ENCODE measurements around the gene IL27RA.

IL27RA gene

DNA sequence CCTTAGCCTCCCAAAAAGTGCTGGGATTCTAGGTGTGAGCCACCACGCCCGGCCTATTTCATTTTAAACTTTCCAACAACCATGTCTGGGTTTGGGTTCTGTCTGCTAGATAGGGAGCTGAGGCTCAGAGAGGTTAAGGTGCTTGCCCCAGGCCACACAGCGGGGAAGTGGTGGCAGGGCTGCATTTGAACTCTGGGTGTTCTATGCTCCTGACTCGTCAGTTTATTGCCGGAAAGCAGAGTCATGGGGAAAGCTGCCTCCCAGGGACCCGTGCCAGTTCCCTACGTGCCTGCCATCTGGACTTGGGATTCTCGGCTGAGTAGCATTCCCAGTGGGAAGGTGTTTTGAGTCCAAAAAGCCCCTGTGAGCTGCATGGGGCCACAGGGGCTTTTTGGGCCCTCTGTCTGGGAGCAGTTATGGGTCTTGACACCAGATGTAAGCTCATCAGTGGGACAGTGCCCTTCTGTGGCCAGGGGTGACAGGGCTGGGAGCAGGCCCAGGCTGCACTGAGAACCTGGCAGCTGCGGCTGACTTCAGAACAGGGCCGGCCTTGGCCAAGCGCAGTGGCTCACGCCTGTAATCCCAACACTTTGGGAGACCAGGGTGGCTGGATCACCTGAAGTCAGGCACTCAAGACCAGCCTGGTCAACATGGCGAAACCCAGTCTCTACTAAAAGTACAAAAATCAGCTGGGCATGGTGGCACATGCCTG lies 36.4 kb upstream of the IL27RA start:
- H3K9me3 Mint-ChIP-seq, result peaks cover 6 to 9% of the 10 kb centered on the region in 2 donors
- no peak for DNase-seq
- H3K27ac Mint-ChIP-seq, result peak overlapping the region in 1 of 2 donors; percentile 49
- peaks cover 35% of the 10 kb centered on the region for H3K4me1 Mint-ChIP-seq
- no peaks in the 10 kb centered on the region for H3K27me3 Mint-ChIP-seq
- H3K4me3 Mint-ChIP-seq, result no peak overlapping the region
- ATAC-seq, result no peak

DNA sequence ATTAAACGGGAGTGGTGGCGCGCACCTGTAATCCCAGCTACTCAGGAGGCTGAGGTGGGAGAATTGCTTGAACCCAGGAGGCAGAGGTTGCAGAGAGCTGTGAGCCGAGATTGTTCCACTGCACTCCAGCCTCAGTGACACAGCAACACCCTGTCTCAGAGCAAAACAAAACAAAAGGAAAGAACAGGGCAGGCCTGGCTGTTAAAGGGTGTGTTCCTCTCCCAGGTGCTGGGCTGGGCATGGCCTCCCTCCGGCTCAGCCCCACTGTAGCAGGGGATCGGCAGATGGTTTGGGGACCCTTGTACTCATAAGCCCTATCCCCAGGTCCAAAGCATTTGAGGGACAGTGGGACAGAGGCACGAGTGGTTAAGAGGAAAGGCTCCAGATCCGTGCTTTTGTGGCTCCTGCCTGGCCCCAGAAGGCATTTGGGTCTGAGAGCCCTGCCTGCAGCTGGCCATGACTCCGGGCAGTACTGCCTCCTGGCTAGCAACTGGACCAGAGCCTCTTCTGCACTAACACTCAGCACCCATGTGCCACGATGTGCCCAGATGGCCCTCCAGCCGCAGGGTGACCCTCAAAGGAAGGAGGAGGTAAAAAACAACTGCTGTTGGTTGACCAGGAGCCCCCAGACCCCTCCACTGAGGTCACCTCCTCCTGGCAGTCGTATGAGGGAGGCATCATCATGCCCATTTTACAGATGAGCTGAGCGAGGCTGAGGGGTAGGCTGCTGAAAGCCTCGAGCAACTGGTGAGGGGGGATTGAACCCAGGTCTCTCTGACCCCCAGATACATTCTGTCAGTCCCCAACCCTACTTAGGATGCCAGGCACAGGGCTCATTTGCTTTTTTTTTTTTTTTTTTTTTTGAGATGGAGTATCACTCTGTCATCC lies 35.4 kb upstream of the IL27RA start:
- no peak overlapping the region for H3K27ac Mint-ChIP-seq
- H3K27me3 Mint-ChIP-seq, result no peaks in the 10 kb centered on the region
- ATAC-seq (no peak), DNase-seq (no peak)
- H3K9me3 Mint-ChIP-seq, result peaks cover 6 to 9% of the 10 kb centered on the region in 2 donors
- peaks cover 37% of the 10 kb centered on the region for H3K4me1 Mint-ChIP-seq
- no peak overlapping the region for H3K4me3 Mint-ChIP-seq

DNA sequence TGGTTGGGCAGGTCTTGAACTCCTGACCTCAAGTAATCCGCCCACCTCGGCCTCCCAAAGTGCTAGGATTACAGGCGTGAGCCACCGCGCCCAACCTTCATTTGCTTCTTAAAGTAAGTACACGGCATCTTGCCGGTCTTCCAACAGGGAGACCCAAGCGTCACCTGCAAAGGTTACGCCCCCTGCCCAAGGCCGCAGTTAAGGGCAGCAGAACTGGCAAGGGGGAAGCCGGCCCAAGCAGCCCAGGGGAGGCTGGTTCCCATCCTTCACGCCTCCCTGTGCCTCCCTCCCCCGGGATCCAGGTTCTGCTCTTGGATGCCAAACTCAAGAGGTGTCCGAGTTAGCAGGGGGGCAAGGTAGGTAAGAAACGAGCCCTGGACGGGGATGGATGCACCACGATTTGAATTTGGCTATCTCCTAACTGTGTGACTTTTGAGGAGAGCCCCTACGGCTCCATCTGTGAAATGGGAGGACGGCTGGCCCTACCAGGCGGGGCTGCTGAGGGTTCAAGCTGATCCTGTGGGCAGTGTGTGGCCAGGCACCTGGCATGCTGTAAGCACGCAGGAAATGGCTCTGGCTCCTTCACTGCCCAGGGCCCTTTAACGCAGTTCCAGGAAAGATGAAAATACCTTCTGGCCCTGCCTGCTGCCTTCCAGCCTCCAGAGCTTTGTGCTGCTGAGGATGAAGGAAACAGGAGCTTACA lies 34.5 kb upstream of the IL27RA start:
- no peak overlapping the region for H3K4me3 Mint-ChIP-seq
- peaks cover 37% of the 10 kb centered on the region for H3K4me1 Mint-ChIP-seq
- DNase-seq, result no peak
- no peak for ATAC-seq
- H3K27ac Mint-ChIP-seq, result no peak overlapping the region
- H3K27me3 Mint-ChIP-seq, result no peaks in the 10 kb centered on the region
- H3K9me3 Mint-ChIP-seq, result peaks cover 6 to 9% of the 10 kb centered on the region in 2 donors

DNA sequence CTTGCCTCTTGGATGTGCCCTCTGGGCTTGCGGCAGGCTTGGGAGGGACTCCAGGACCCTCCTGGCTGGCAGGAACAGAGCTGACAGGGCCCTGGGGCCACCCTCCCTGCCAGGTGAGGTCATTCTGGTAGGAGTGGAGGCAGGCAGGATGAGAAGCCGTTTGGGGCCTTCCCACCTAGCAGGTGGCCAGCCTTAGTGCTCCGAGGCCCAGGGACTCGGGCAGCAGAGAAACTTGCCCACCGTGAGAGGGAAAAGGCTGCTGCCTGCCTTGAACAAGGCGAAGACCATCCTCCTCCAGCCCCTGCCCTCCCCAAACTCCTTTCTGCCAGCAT lies 34.0 kb upstream of the IL27RA start:
- Mint-ChIP-seq H3K4me3 (no peak overlapping the region), H3K27me3 (no peaks in the 10 kb centered on the region), H3K27ac (no peak overlapping the region), H3K4me1 (peaks cover 37% of the 10 kb centered on the region), H3K9me3 (peaks cover 6 to 9% of the 10 kb centered on the region in 2 donors)
- ATAC-seq (no peak), DNase-seq (no peak)

DNA sequence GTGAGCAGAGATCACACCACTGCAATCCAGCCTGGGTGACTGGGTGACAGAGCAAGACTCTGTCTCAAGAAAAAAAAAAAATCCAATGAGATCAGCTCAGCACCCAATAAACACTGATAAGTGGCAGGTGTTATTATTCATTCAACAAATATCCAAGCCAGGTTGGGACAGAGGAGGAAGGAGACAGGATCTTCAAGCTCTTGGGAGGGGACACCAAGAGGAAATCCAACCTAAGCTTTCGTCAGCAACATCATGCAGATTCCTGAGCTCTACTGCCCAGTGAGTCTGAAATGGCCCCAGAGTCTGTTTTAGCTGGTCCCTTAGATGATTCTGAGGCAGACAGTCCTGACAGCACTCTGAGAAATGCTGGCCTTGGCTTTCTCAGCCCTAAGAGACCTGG lies 33.1 kb upstream of the IL27RA start:
- peaks cover 6 to 9% of the 10 kb centered on the region in 2 donors for H3K9me3 Mint-ChIP-seq
- peak overlapping the region in 1 of 2 donors; percentile 46 for H3K27ac Mint-ChIP-seq
- no peak overlapping the region for H3K4me3 Mint-ChIP-seq
- DNase-seq (no peak), ATAC-seq (no peak)
- peaks cover 40% of the 10 kb centered on the region for H3K4me1 Mint-ChIP-seq
- no peaks in the 10 kb centered on the region for H3K27me3 Mint-ChIP-seq

DNA sequence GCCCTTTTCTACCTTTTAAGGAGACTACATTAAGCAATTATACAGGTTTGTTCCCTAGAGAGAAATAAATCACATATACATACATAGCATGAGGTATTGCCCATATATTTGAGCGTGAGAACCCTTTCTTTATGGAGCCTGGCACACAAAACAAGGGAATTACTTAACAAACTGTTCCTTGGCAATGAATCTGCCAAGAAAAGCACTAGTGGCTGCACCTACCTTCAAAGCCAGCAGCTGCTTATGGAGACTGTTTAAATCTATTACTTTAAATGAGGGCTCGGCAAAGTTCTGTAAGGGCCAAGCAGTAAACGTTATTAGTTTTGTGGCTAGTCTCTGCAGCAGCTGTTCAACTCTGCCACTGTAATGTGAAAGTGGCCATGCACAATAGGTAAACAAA lies 32.5 kb upstream of the IL27RA start:
- DNase-seq, result no peak
- H3K4me3 Mint-ChIP-seq, result no peak overlapping the region
- H3K27me3 Mint-ChIP-seq, result no peaks in the 10 kb centered on the region
- H3K9me3 Mint-ChIP-seq, result peaks cover 6 to 9% of the 10 kb centered on the region in 2 donors
- ATAC-seq, result no peak
- H3K4me1 Mint-ChIP-seq, result peaks cover 41% of the 10 kb centered on the region
- H3K27ac Mint-ChIP-seq, result no peak overlapping the region

DNA sequence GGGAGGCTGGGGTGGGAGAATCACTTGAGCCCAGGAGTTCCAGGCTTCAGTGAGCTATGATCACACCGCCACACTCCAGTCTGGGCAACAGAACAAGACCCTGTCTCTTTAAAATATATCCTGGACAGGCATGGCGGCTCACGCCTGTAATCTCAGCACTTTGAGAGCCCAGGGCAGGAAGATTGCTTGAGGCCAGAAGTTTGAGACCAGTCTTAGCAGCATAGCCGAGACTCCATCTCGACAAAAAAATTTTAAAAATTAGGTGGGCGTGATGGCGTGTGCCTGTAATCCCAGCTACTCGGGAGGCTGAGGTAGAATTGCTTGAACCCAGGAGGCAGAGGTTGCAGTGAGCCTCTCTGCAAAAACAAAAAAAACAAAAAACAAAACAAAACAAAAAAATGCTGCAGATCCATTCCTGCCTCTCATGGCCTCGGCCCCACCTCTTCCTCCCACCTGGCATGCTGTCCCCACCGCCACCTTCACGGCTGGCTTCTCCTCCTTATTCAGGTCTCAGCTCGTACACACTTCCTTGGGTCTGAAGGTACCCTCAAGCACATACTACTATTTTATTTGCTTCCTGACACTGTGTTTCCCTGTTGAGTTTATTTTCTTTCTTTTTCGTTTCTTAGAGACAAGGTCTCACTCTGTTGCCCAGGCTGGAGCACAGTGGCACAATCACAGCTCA lies 30.7 kb upstream of the IL27RA start:
- Mint-ChIP-seq H3K9me3 (peaks cover 6 to 9% of the 10 kb centered on the region in 2 donors), H3K27me3 (no peaks in the 10 kb centered on the region), H3K27ac (peak overlapping the region; percentile 88 to 92), H3K4me1 (peaks cover 51% of the 10 kb centered on the region), H3K4me3 (peak overlapping the region; percentile 57 to 59)
- no peak for ATAC-seq
- DNase-seq, result no peak

DNA sequence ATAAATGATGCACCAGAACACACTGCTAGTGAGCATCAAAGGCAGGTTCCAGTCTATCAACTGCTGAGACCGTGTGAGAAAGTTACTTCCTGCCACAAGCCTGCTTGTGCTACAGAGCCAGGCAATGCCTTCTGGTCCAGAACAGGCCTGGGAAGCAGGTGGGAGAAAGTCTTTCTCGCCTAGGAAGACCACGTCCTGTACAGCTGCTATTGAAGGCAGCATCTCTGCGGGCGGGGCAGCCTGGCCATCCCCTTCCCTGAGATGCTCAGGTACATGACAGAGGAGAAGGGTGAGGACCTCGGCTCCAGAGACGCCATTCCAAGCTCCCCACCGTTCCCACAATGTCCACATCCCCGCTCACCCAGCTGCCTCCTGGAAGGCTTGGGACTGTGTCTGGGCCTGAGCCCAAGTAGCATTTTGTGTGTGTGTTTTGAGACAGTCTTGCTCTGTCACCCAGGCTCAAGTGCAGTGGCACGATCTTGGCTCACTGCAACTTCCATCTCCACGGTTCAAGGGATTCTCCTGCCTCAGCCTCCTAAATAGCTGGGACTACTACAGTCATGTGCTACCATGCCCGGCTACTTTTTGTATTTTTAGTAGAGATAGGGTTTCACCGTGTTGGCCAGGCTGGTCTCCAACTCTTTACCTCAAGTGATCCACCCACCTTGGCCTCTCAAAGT lies 28.9 kb upstream of the IL27RA start:
- Mint-ChIP-seq H3K4me1 (peaks cover 60% of the 10 kb centered on the region), H3K27me3 (no peaks in the 10 kb centered on the region), H3K9me3 (peaks cover 6 to 9% of the 10 kb centered on the region in 2 donors), H3K4me3 (peak overlapping the region; percentile 76 to 78), H3K27ac (peak overlapping the region; percentile 96 to 97)
- ATAC-seq (no peak), DNase-seq (peak in 1 of 2 donors; percentile 38)

DNA sequence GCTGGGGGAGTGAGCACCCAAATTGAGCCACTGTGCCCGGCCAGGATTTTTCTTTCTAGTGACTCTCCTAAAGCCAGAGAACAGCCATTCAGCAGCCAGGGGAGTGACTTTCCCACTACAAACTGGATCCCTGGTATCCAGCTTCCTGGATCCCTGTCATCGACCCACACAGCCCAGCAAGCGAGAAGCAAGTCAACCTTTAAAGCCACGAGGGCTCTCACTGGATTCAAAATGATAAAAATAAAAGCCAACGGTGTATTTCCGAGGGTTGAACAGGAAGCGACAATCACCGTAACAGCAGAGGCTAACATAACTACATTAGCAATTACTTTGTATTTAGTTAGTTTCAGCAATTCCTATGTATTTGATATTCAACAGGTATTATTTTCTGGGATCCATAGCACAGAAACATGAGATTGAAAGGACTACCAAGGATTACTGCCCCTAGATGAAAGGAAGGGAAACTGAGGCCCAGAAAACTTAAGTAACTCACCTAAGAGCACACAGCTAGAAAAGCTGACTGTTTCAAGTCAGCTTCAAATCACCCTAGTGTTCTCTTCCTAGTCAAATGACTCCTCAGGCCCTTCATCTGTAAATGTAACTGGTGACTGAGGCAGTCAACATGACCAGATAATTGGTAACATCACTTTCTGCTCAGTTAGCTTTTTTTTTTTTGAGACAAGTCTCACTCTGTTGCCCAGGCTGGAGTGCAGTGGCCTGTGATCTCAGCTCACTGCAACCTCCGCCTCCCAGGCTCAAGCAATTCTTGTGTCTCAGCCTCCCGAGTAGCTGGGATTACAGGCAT lies 28.1 kb upstream of the IL27RA start:
- DNase-seq (no peak), ATAC-seq (no peak)
- no peaks in the 10 kb centered on the region for H3K27me3 Mint-ChIP-seq
- H3K4me3 Mint-ChIP-seq, result peak overlapping the region; percentile 76 to 78
- peak overlapping the region; percentile 96 to 97 for H3K27ac Mint-ChIP-seq
- peaks cover 61% of the 10 kb centered on the region for H3K4me1 Mint-ChIP-seq
- H3K9me3 Mint-ChIP-seq, result peaks cover 6 to 8% of the 10 kb centered on the region in 2 donors

DNA sequence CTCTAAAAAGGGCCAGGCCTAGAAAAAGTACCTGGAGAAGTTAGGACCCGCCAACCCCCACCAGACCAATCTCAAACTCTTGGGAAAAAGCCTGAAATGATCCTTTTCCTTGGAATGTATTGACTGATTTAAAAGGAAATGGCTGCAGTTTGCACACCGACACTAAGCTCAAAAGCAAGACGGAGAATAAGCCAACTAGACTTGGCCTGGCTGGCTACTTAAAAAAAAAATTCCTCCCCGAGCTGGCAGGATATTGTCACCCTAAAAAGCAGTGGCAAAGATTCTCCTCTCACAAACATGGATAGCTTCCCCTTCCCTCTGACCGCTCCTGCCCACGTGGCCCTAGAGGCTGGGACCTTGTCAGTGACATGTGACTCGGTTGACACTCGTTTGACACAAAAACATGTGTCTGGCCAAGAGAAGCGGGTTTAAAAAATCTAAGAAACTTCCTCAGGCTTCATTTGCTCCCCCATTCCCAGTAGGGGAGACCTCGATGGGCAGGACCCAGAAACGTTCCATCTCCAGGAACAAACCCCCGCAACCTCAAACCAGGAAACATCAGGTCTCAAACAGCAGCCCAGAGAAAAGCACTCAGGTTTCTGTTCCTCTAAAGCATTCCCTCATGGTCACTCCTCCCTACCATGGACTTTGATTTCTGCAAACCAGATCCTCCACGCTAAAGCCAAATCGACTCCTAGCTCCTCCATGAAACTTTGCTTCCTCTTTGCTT lies 26.8 kb upstream of the IL27RA start:
- Mint-ChIP-seq H3K9me3 (no peaks in the 10 kb centered on the region), H3K27me3 (no peaks in the 10 kb centered on the region), H3K27ac (peak overlapping the region; percentile 91 to 95), H3K4me1 (peaks cover 61% of the 10 kb centered on the region), H3K4me3 (peak overlapping the region; percentile 77 to 94)
- ATAC-seq (no peak), DNase-seq (no peak)

DNA sequence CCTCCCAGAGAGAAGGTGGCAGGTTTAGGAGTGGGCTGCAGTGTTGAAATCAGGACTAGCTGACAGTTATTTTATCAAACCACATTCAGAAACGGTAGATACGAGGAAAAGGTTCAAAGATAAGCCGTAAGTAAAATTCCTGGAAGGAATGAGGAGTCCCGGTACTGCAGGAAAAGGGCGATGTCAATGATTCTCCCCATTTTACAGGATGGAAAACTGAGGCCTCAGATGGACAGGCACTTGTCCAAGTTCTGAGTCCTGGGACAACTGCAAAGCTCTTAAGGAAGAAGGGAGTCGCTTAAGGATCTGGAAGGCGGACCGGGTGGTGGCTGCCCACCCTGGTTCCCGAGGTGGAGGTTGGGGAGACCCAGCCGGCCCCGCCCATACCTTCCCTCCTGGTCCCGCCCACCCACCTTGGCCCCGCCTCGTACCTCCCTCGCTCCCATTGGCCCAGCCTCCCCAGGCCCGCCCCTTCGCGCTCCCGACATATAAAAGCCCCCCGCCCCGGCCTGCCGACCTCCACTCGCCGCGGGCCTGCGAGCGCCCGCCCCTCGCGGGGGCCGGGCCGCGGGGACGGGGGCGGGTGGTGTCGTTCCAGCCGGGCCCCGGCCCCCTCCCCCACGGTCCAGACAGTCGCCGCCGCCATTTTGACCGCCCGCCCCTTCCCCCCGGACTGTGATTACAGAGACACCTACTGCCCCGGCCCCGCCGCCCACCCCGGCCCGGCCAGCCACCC lies 26.0 kb upstream of the IL27RA start:
- H3K27me3 Mint-ChIP-seq, result no peaks in the 10 kb centered on the region
- H3K27ac Mint-ChIP-seq, result peak overlapping the region; percentile 91 to 100
- peak; percentile 56 for ATAC-seq
- peaks cover 58% of the 10 kb centered on the region for H3K4me1 Mint-ChIP-seq
- H3K4me3 Mint-ChIP-seq, result peak overlapping the region; percentile 94 to 96
- H3K9me3 Mint-ChIP-seq, result no peaks in the 10 kb centered on the region
- peak; percentile 89 to 91 for DNase-seq

DNA sequence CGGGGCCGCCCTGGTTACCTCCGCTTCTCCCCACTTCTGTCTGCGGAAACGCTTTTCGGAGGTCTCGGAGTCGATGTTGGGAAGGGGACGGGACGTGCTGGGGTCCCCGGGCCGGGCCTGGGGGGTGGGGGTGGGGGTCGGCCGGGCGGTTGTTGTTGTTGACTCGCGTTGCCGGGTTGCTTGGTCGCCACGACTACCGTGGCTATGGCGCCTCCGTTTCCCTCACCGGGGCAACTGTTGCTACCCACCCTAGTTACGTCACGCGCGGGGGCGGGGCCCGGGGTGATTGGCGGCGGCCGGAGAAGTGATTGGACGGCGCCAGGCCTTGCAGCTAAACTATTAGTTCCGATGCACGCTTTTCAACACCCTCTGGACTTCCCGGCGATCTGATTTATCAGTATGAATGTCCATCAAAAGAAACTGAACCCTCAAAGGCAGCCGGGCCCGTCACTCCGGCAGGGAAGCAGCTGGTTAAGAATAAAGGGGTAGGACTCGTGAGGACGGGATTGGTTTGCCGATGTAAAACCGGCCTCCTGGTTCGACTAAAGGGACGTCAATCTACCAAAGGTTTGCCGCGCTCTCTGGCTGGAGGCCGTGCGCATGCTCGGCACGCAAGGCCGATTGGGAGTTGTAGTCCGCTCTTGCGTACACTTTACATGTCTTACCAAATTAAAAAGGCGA lies 25.3 kb upstream of the IL27RA start, which contains the start of gene RFX1:
RFX1 (minus strand) TSS at position 236 of the 681 bp plus-strand sequence. CDS start 12,477 bp downstream, outside the sequence.
- peak; percentile 100 for DNase-seq
- Mint-ChIP-seq H3K4me3 (peak within 1 kb of the TSS; percentile 94 to 96), H3K9me3 (no peaks in the 10 kb centered on the region), H3K27me3 (no peaks in the 10 kb centered on the region), H3K4me1 (peaks cover 51% of the 10 kb centered on the region), H3K27ac (peak within 1 kb of the TSS; percentile 100)
- peak; percentile 87 for ATAC-seq

Data from stimulated activated naive CD8-positive, alpha-beta T cell treated with anti-CD3 and anti-CD28 coated beads, Interleukin-15, amount 100 ng/mL, for 72 hours (primary cell).